Measurements from ENCODE around the gene ZNF525. TPM values are rescaled to one million over a fixed set of nuclear protein-coding genes. Genes with fewer than 3 reads are reported as not detected.
A peak's percentile ranks its signal among the peaks of the same experiment; 100 is the strongest.

Gene ZNF525
- total and polyA plus RNA-seq, 9 of the 15 experiments (the other 6 are each of a cell fraction or from before 2014, with no cell fraction given), result 1.5 to 12.0 (median 6.7) TPM

- TF ChIP-seq MGA (IDR thresholded peaks at IDR 0.05) (peak; percentile 57), U2AF2 (optimal IDR thresholded peaks at IDR 0.05; ENCODE audit: low read depth, low read length) (no peak), SUPT5H (IDR thresholded peaks at IDR 0.05) (0 out of 2 replicates have a peak, but pooled peaks have one; percentile 55), ZNF253 (CRISPR knock-in tag; conservative IDR thresholded peaks at IDR 0.05) (no peak), RBM34 (IDR thresholded peaks at IDR 0.05; ENCODE audit: borderline replicate concordance, insufficient read depth, low read length) (no peak), MYNN (IDR thresholded peaks at IDR 0.05) (no peak), MYNN (CRISPR knock-in tag; IDR thresholded peaks at IDR 0.05) (no peak), RAD51 (IDR thresholded peaks at IDR 0.05; ENCODE audit: borderline replicate concordance, low read depth) (no peak), ARID4B (CRISPR knock-in tag; IDR thresholded peaks at IDR 0.05) (no peak), CBFA2T3 (IDR thresholded peaks at IDR 0.05) (no peak), ZNF778 (CRISPR knock-in tag; IDR thresholded peaks at IDR 0.05) (no peak), FOXK2 (conservative IDR thresholded peaks at IDR 0.05 in 1 of 2, IDR thresholded peaks at IDR 0.05 in 1 of 2; ENCODE audit: low read depth in 2 of 2) (no peak), RBFOX2 (IDR thresholded peaks at IDR 0.05; ENCODE audit: low read depth, low read length) (peak; percentile 66)
These were observed at the start of gene ZNF525 (continued) for GRCh38 chr19:53365134-53365898.

Measured in K562 (cell line).